Transverse colon (tissue), 3 donors: ENCODE measurements around the gene FA2H.

ENCODE experiments used
- POLR2A ChIP-seq: fragments of 450-650 bp; IDR thresholded peaks from one replicate; pipeline ENCODE4 v1.6.1; 2016; ENCODE audit warnings: antibody characterized with exemption, mild to moderate bottlenecking, moderate library complexity
- TF ChIP-seq, protein P1 (sequence below), 5 experiments: fragments of 200-600 bp in 3 of 5; fragments of 450-650 bp in 2 of 5; sonication (generic) in 3 of 5; IDR thresholded peaks; 1 replicate in 2 of 5; 2 replicates in 3 of 5; pipeline ENCODE4 v1.5.1; 2016 to 2017; ENCODE audit warnings: antibody characterized with exemption in 5 of 5, inconsistent platforms in 3 of 5, mild to moderate bottlenecking in 2 of 5, moderate library complexity in 1 of 5

DNA sequence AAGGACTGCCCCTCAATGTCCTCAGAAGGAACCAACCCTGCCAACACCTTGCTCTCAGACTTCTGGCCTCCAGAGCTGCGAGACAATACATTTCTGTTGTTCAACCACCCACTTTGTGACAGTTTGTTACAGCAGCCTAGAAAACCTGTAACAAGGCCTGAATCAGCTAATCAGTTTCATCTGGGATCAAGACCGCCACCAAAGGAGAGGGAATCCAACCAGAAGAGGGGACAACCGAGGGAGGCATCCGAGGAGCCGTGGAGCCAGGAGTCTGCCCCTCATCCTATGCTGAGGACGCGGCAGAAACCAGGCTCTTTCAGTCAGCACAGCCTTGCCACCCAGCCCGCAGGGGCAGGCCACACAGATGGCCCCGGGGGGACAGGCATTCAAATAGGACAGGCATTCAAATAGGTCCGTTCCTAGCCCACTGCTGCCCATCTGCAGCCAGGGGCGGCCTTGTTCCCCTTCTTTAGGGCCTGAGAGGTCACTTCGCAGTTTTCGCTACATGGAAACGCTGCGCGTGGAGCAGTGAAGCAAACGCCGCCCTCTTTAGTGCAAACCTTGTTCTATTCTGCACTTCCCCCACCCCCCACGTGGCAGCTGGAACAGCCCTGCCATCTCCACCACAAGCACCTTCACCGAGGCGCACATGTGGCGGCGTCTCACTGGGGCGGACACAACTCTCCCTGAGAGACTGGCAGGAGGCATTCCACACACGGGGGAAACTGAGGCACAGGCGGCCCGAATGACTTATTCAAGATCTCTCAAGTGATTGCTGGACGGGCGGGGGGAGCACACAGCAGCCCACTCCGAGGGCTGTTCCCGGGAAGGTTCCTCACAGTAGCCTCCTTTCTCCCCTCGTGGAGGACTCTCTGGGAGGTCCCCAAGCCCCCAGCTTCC is 26.7 kb downstream of the FA2H start:
- TF ChIP-seq, protein P1, sequence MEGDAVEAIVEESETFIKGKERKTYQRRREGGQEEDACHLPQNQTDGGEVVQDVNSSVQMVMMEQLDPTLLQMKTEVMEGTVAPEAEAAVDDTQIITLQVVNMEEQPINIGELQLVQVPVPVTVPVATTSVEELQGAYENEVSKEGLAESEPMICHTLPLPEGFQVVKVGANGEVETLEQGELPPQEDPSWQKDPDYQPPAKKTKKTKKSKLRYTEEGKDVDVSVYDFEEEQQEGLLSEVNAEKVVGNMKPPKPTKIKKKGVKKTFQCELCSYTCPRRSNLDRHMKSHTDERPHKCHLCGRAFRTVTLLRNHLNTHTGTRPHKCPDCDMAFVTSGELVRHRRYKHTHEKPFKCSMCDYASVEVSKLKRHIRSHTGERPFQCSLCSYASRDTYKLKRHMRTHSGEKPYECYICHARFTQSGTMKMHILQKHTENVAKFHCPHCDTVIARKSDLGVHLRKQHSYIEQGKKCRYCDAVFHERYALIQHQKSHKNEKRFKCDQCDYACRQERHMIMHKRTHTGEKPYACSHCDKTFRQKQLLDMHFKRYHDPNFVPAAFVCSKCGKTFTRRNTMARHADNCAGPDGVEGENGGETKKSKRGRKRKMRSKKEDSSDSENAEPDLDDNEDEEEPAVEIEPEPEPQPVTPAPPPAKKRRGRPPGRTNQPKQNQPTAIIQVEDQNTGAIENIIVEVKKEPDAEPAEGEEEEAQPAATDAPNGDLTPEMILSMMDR (IDR thresholded peaks at IDR 0.05) = no peak
- no peak for TF ChIP-seq POLR2A
